ENCODE measurements around the gene DPF3. TPM values are rescaled to one million over a fixed set of nuclear protein-coding genes. Genes with fewer than 3 reads are reported as not detected.

DPF3 gene
- total and polyA plus RNA-seq, 2 experiments from 2014 or later: 6.8 to 7.9 TPM

GRCh38 chr14:72892879-72893635, 844 bp downstream of the DPF3 start:
- peak; percentile 67 for DNase-seq
- Histone ChIP-seq H3K27me3 (replicated peaks; ENCODE audit: insufficient read depth) (no peaks in the 10 kb centered on the region), H3K9me2 (ENCODE audit: insufficient read depth) (no peaks in the 10 kb centered on the region), H3K4me1 (ENCODE audit: insufficient read depth) (peaks cover 25% of the 10 kb centered on the region), H3K9ac (peak overlapping the region; percentile 72), H3K36me3 (ENCODE audit: low read depth) (no peaks in the 10 kb centered on the region), H2AFZ (peak overlapping the region; percentile 81), H3K4me2 (ENCODE audit: unreplicated experiment) (peak overlapping the region; percentile 92), H3F3A (ENCODE audit: insufficient read depth) (no peaks in the 10 kb centered on the region), H4K20me1 (ENCODE audit: insufficient read depth) (no peaks in the 10 kb centered on the region), H3K79me2 (ENCODE audit: insufficient read depth) (peaks cover 48% of the 10 kb centered on the region), H3K4me3 (peak overlapping the region; percentile 97), H3K27ac (no peak overlapping the region), H3K9me3 (ENCODE audit: low read depth) (no peaks in the 10 kb centered on the region)
- 1 to 2% methylated on average over 42 to 68 of the region's 68 CpGs for WGBS, 2 experiments (ENCODE audit: low coverage in 1 of 2, low lambda C conversion rate in 2 of 2, missing lambda C conversion rate in 2 of 2)
- no peak for TF ChIP-seq EZH2 (IDR thresholded peaks at IDR 0.05; ENCODE audit: insufficient read depth, poor library complexity, severe bottlenecking)
- no peak for TF ChIP-seq EZH2phosphoT487 (IDR thresholded peaks at IDR 0.05; ENCODE audit: insufficient read depth, low read depth)
- in situ Hi-C loops (cut with MboI): loop anchor here (10.0 kb wide), 1 partner anchor 368 kb away; no protein-coding TSS in a partner anchor

DNA sequence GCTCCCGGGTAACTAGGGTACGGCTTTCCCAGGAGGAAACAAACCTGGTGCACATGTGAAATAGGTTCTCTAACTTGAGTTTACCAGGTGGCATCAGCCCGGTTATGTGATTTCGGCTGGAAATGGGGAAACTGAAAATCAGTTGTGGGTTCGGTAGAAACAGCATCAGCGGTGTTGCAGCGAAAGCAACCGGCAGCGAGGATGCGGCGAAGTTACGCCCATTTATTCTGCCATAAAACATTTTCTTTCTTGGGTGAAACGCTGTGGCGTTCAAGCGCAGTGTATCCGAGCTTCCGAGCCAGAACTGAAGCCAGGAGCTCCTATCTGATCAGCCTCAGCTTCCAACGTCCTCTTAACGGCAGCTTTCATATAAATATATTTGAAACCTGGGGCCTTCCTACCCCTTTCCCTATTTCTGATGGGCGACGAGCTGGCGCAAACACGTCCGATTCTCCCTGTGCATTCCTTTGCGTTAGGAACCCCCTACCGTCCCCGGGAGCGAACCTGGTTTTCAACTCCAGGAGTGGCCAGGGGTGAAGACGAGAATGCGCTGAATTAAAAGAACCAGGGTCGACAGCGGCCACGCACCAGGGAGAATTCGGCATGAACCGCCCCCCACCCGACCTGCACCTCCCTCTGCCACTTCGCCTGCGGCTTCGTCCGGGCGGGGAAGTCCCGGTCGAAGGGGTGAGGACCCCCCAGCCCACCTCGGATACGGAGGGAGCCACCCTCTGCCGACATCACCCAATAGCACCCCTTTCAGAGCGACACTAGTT, 1.6 kb downstream of the DPF3 start:
- peak overlapping the region; percentile 97 for H3K4me3 ChIP-seq
- peak overlapping the region; percentile 72 for H3K9ac ChIP-seq
- in situ Hi-C loops (cut with MboI): loop anchor here (10.0 kb wide), 1 partner anchor 367 kb away; no protein-coding TSS in a partner anchor
- H2AFZ ChIP-seq: peak overlapping the region; percentile 81
- DNase-seq: peak; percentile 70
- H3K4me2 ChIP-seq (ENCODE audit: unreplicated experiment): peak overlapping the region; percentile 92
- no peak overlapping the region for H3K27ac ChIP-seq
- no peaks in the 10 kb centered on the region for H3K9me3 ChIP-seq (ENCODE audit: low read depth)
- H3K36me3 ChIP-seq (ENCODE audit: low read depth): no peaks in the 10 kb centered on the region
- TF ChIP-seq EZH2 (IDR thresholded peaks at IDR 0.05; ENCODE audit: insufficient read depth, poor library complexity, severe bottlenecking) (no peak), EZH2phosphoT487 (IDR thresholded peaks at IDR 0.05; ENCODE audit: insufficient read depth, low read depth) (no peak)
- WGBS, 2 experiments (ENCODE audit: low coverage in 1 of 2, low lambda C conversion rate in 2 of 2, missing lambda C conversion rate in 2 of 2): 1% methylated on average over 47 of the region's 47 CpGs
- peaks cover 26% of the 10 kb centered on the region for H3K4me1 ChIP-seq (ENCODE audit: insufficient read depth)
- no peaks in the 10 kb centered on the region for H3F3A ChIP-seq (ENCODE audit: insufficient read depth)
- H3K79me2 ChIP-seq (ENCODE audit: insufficient read depth): peaks cover 55% of the 10 kb centered on the region
- no peaks in the 10 kb centered on the region for H4K20me1 ChIP-seq (ENCODE audit: insufficient read depth)
- no peaks in the 10 kb centered on the region for H3K9me2 ChIP-seq (ENCODE audit: insufficient read depth)
- no peaks in the 10 kb centered on the region for H3K27me3 ChIP-seq (replicated peaks; ENCODE audit: insufficient read depth)

DNA sequence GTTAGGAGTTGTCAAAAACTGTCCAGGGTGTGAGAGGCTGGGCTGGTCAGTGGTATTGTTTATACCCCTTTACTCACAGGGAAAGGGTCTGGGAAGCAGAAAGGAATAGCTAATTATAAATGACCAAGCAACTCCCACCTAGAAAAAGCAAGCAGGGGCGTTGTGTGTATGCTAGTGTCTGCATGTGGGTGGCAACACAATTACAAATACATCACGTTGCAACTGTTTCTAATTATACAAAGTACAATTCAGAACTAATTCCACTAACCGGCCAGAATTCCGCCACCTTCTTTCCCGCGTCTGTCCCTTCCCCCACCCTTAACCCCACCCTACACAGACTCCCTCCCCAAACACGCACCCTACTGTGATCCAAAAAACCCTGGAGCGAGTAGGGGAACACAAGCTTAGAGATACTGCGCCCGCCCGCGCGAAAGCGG, 2.2 kb downstream of the DPF3 start:
- peaks cover 61% of the 10 kb centered on the region for H3K79me2 ChIP-seq (ENCODE audit: insufficient read depth)
- no peaks in the 10 kb centered on the region for H3K9me2 ChIP-seq (ENCODE audit: insufficient read depth)
- H3K27ac ChIP-seq: no peak overlapping the region
- TF ChIP-seq EZH2phosphoT487 (IDR thresholded peaks at IDR 0.05; ENCODE audit: insufficient read depth, low read depth) (no peak), EZH2 (IDR thresholded peaks at IDR 0.05; ENCODE audit: insufficient read depth, poor library complexity, severe bottlenecking) (no peak)
- no peak for DNase-seq
- no peaks in the 10 kb centered on the region for H3K36me3 ChIP-seq (ENCODE audit: low read depth)
- H3K4me2 ChIP-seq (ENCODE audit: unreplicated experiment): peak overlapping the region; percentile 92
- H3K9me3 ChIP-seq (ENCODE audit: low read depth): no peaks in the 10 kb centered on the region
- no peaks in the 10 kb centered on the region for H3F3A ChIP-seq (ENCODE audit: insufficient read depth)
- H3K4me1 ChIP-seq (ENCODE audit: insufficient read depth): peaks cover 26% of the 10 kb centered on the region
- H3K9ac ChIP-seq: peak overlapping the region; percentile 72
- WGBS, 2 experiments (ENCODE audit: low coverage in 1 of 2, low lambda C conversion rate in 2 of 2, missing lambda C conversion rate in 2 of 2): 0 to 1% methylated on average over 14 of the region's 14 CpGs
- H4K20me1 ChIP-seq (ENCODE audit: insufficient read depth): no peaks in the 10 kb centered on the region
- in situ Hi-C loops (cut with MboI): loop anchor here (10.0 kb wide), 1 partner anchor 367 kb away; no protein-coding TSS in a partner anchor
- peak overlapping the region; percentile 97 for H3K4me3 ChIP-seq
- H2AFZ ChIP-seq: peak overlapping the region; percentile 81
- no peaks in the 10 kb centered on the region for H3K27me3 ChIP-seq (replicated peaks; ENCODE audit: insufficient read depth)

- Histone ChIP-seq H3K79me2 (ENCODE audit: insufficient read depth) (peaks cover 83% of the 10 kb centered on the region), H2AFZ (no peak overlapping the region), H4K20me1 (ENCODE audit: insufficient read depth) (0 out of 2 replicates have a peak, but pooled peaks cover 4% of the 10 kb centered on the region), H3K9ac (no peak overlapping the region), H3K36me3 (ENCODE audit: low read depth) (no peaks in the 10 kb centered on the region), H3K4me3 (no peak overlapping the region), H3K4me1 (ENCODE audit: insufficient read depth) (peaks cover 20% of the 10 kb centered on the region), H3K27me3 (replicated peaks; ENCODE audit: insufficient read depth) (no peaks in the 10 kb centered on the region), H3F3A (ENCODE audit: insufficient read depth) (0 out of 2 replicates have a peak, but pooled peaks cover 4% of the 10 kb centered on the region), H3K9me2 (ENCODE audit: insufficient read depth) (no peaks in the 10 kb centered on the region), H3K9me3 (ENCODE audit: low read depth) (no peaks in the 10 kb centered on the region), H3K27ac (no peak overlapping the region), H3K4me2 (ENCODE audit: unreplicated experiment) (no peak overlapping the region)
- TF ChIP-seq EZH2phosphoT487 (IDR thresholded peaks at IDR 0.05; ENCODE audit: insufficient read depth, low read depth) (no peak), EZH2 (IDR thresholded peaks at IDR 0.05; ENCODE audit: insufficient read depth, poor library complexity, severe bottlenecking) (no peak)
- WGBS, 2 experiments (ENCODE audit: low coverage in 1 of 2, low lambda C conversion rate in 2 of 2, missing lambda C conversion rate in 2 of 2): 69 to 70% methylated on average over 5 of the region's 5 CpGs
- in situ Hi-C loops (cut with MboI): no loop called here
- no peak for DNase-seq
Measured at GRCh38 chr14:72889366-72889765, 4.5 kb downstream of the DPF3 start.

Measured in GM23248 (cell line).